Esophagus squamous epithelium (tissue), 4 donors: Measurements from ENCODE around the gene SUCLA2.

Experiments
- POLR2A ChIP-seq, 4 donors: fragments of 450-650 bp; IDR thresholded peaks; one replicate each; pipeline ENCODE4 v1.6.1; 2017; ENCODE audit warnings: antibody characterized with exemption in 4 of 4, mild to moderate bottlenecking in 4 of 4, moderate library complexity in 3 of 4
- TF ChIP-seq, protein P1 (sequence below), 6 experiments: fragments of 450-650 bp in 4 of 6; fragments of 200-600 bp in 2 of 6; sonication (generic) in 2 of 6; IDR thresholded peaks; one replicate each; pipeline ENCODE4 v1.5.1; 2016 to 2019; ENCODE audit warnings: antibody characterized with exemption in 6 of 6, mild to moderate bottlenecking in 4 of 6, moderate library complexity in 4 of 6

DNA sequence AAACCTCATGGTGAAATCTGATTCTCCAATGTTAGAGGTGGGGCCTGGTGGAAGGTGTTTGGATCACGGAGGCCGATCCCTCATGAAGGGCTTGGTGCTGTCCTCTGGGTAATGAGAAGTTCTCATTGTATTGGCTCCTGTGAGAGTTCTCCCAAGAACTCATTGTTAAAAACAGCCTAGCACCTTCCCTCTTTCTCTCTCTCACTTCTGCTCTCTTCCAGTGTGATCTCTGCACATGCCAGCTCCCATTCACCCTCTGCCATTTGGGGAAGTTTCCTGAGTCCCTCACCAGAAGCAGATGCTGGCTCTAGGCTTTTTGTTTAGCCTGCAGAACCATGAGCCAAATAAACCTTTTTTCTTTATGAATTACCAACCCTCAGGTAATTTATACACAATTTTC is 3.1 kb upstream of the SUCLA2 start:
- TF ChIP-seq, protein P1, sequence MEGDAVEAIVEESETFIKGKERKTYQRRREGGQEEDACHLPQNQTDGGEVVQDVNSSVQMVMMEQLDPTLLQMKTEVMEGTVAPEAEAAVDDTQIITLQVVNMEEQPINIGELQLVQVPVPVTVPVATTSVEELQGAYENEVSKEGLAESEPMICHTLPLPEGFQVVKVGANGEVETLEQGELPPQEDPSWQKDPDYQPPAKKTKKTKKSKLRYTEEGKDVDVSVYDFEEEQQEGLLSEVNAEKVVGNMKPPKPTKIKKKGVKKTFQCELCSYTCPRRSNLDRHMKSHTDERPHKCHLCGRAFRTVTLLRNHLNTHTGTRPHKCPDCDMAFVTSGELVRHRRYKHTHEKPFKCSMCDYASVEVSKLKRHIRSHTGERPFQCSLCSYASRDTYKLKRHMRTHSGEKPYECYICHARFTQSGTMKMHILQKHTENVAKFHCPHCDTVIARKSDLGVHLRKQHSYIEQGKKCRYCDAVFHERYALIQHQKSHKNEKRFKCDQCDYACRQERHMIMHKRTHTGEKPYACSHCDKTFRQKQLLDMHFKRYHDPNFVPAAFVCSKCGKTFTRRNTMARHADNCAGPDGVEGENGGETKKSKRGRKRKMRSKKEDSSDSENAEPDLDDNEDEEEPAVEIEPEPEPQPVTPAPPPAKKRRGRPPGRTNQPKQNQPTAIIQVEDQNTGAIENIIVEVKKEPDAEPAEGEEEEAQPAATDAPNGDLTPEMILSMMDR (IDR thresholded peaks at IDR 0.05) = no peak
- TF ChIP-seq POLR2A (IDR thresholded peaks at IDR 0.05) = no peak
